Skeletal muscle satellite cell (primary cell): ENCODE data around the gene ERICH3. TPM values are rescaled to one million over a fixed set of nuclear protein-coding genes. Genes with fewer than 3 reads are reported as not detected.
A peak's percentile ranks its signal among the peaks of the same experiment; 100 is the strongest.

Experiments
- H3K27me3 ChIP-seq: 2 replicates; pipeline ENCODE4 v1.7.0; 2013; ENCODE audit warnings: low read length; ENCODE audit not compliant: control insufficient read depth, insufficient read depth
- H3K36me3 ChIP-seq: 2 replicates; pipeline ENCODE4 v1.7.0; 2013; ENCODE audit warnings: mild to moderate bottlenecking, control low read depth, low read length; ENCODE audit not compliant: insufficient read depth
- H3K4me1 ChIP-seq: 2 replicates; pipeline ENCODE4 v1.7.0; 2013; ENCODE audit warnings: low read length; ENCODE audit not compliant: control insufficient read depth, insufficient read depth
- H3K4me2 ChIP-seq: 2 replicates; pipeline ENCODE4 v1.7.0; 2013; ENCODE audit warnings: mild to moderate bottlenecking, low read length
- H3K4me3 ChIP-seq: 2 replicates; pipeline ENCODE4 v1.7.0; 2013; ENCODE audit warnings: low read length
- H3K9ac ChIP-seq: 2 replicates; pipeline ENCODE4 v1.7.0; 2013; ENCODE audit warnings: mild to moderate bottlenecking, low read depth, low read length, moderate library complexity
- H3K9me3 ChIP-seq: replicated peaks from 2 replicates; pipeline ENCODE4 v1.7.0; 2013; ENCODE audit warnings: mild to moderate bottlenecking, control low read depth, low read length
- total RNA-seq: library from RNA; depleted of rRNA; stranded (reverse); fragments of >200 nt; gene quantifications from 2 replicates; pipeline ENCODE4 v1.2.3, GENCODE V29; 2012; rRNA removed

ERICH3 gene, protein sequence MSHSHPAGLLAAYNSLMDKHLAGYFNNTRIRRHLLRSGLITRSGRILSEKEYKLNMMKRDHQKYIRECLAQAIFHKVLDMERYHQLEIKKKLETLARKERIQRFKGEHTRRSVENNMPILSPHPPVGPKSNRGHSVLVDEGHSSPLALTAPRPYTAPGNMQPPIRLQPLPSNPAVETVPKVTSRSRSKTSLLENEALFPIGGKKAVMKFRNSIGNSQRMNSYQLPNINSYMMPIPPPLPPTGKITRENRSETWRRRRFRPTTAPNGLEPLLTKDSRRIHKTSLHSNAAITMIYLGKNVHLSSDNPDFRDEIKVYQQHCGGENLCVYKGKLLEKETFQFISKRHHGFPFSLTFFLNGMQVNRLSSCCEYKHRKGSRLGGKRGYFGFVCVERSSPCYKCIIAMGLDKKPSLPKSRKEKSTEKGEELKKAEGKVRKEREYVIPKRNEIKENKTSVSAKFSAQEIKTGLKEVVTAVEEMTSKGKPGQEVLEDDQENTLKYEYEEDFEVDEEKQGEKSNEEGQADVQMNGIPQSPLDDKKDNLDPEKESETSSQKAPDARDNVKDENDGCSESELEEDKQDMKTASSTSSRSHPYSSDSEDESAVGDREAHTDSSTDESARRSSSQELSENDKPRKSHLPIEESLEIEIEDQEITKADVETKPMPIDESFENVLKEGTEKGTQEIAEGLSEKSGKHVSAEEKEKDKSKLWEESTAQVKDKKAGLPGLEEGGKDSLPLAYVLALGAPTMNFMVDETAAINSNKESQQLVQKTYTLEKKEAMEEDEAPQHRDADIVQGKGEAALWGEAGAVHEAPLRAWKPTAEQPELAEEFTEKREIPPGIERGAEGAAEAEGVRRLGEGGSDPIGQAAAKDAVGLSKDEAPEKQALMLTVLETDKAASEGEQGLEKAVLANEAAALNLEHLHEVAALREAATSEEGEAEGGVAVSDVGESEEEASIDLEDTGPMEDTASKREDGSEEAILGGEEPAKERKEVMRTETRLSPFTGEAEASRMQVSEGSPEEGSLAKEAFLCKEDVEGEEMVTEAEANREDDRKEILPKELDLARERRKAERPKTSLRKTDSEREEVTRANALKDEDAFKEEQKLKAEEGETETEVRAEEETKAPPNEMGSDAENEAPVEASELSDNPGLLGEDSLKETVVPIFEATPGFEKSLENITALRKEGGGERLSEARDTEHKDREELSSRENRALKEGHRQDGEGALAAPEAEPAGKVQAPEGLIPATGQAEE (N-terminal part only)
- not detected in 2 replicates for total RNA-seq

DNA sequence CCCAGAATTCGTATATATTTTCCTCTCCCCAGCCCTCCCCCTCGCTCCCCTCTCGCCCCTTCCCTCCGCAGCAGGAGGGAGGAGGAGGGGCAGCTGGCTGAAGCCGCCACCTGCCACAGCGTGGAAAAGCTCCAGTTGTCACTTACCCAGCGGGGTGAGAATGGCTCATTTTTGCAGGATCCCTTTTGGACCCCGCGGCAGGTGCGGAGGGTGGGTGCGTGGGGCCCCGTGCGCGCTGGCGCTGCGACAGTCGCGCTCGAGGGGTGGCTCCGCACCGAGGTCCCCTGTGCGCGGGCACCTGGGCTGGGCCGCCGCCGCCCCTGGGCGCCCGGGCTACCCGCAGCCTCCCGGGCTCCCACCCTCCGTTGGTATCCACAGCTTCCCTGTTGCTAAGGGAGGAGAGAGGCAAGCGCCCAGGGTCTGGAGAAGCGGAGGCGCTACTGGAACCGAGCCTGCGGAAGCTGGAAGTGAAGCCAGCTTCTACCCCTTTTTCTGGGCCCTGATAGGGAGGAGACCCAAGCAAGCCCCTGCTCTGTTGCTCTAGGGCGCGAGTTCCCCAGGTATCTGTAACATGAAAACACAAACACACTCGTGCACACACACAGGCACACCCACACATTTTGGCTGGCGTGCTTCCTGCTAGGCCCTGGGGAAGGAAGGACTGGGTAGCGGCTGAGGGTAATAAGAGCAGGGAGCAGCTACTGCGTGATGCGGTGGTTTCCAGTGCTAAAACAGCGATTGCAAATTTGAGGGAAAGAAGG is at the start of gene ERICH3:
ERICH3 (minus strand) TSS at position 442 of the 761 bp plus-strand sequence; CDS start at position 169, 273 bp downstream.
- Histone ChIP-seq H3K27me3 (peaks cover 36% of the 10 kb centered on the region), H3K4me3 (peak within 1 kb of the TSS; percentile 47), H3K9ac (no peak within 1 kb of the TSS), H3K9me3 (no peaks in the 10 kb centered on the region), H3K4me1 (no peaks in the 10 kb centered on the region), H3K36me3 (no peaks in the 10 kb centered on the region), H3K4me2 (peak within 1 kb of the TSS; percentile 77)

DNA sequence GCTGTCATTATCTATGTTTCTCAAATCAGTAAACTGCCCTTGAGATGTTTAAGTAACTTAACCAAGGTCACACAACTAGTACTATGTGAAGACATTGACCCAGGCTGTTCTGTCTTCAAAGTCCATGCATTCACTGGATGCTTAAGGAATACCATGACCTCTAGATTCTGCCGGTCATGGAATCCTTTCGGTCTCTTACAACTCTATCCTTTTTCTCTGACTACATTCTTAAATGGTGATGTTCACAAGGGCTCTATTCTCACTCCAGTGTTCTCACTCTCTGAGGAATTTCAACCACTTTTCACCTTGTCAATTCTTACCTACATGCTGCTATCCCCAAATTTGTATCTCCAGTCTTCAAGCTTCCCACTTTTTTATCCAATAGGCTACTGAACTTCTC is 44.0 kb upstream of the ERICH3 start:
- H3K9ac ChIP-seq = no peak overlapping the region
- no peak overlapping the region for H3K4me3 ChIP-seq
- no peaks in the 10 kb centered on the region for H3K4me1 ChIP-seq
- no peak overlapping the region for H3K4me2 ChIP-seq
- H3K36me3 ChIP-seq = peaks cover 35% of the 10 kb centered on the region
- H3K27me3 ChIP-seq = no peaks in the 10 kb centered on the region
- no peaks in the 10 kb centered on the region for H3K9me3 ChIP-seq

DNA sequence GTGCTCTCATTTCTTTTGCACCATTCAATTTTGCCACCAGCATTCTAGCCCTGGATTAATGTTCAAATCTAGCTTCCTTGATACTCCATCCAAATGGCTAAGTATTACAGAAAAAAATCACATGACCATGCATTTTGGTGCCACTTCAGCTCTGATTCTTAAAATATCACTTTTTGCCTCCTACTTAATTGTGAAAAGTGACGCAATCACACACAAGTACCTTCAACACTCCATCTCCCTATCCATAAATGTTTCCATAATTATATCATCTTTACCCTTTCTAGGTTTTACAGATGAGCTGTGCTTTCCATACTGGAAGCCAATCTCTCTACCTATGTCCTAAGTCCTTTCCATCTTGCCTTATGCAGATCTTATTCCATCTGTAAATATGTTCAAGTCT is 43.2 kb upstream of the ERICH3 start:
- no peaks in the 10 kb centered on the region for H3K9me3 ChIP-seq
- no peak overlapping the region for H3K4me3 ChIP-seq
- H3K9ac ChIP-seq = no peak overlapping the region
- H3K4me2 ChIP-seq = no peak overlapping the region
- no peaks in the 10 kb centered on the region for H3K27me3 ChIP-seq
- no peaks in the 10 kb centered on the region for H3K4me1 ChIP-seq
- H3K36me3 ChIP-seq = peaks cover 31% of the 10 kb centered on the region

DNA sequence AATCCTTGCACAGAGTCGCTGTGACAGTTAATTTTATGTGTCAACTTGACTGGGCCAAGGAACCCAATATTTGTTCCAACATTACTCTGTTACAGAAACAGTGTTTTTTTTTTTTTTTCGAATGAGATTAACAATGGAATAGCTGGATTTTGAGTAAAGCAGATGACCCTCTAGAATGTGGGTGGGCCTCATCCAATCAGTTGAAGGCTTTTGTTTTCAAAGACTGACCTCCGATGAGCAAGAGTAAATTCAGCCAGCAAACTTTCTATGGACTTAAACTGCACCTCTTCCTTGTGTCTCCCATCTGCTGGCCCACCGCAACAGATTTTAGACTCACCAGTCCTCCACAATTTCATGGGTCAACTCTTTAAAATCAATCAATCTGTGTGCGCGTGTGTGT is 42.2 kb upstream of the ERICH3 start:
- no peaks in the 10 kb centered on the region for H3K9me3 ChIP-seq
- H3K4me3 ChIP-seq = no peak overlapping the region
- H3K36me3 ChIP-seq = peaks cover 27% of the 10 kb centered on the region
- H3K4me1 ChIP-seq = no peaks in the 10 kb centered on the region
- no peak overlapping the region for H3K9ac ChIP-seq
- H3K27me3 ChIP-seq = no peaks in the 10 kb centered on the region
- H3K4me2 ChIP-seq = no peak overlapping the region

- Histone ChIP-seq H3K4me1 (no peaks in the 10 kb centered on the region), H3K4me2 (no peak overlapping the region), H3K4me3 (no peak overlapping the region), H3K9ac (no peak overlapping the region), H3K36me3 (peaks cover 22% of the 10 kb centered on the region), H3K9me3 (no peaks in the 10 kb centered on the region), H3K27me3 (no peaks in the 10 kb centered on the region)
Measured at GRCh38 chr1:74715236-74715502, 41.6 kb upstream of the ERICH3 start.

DNA sequence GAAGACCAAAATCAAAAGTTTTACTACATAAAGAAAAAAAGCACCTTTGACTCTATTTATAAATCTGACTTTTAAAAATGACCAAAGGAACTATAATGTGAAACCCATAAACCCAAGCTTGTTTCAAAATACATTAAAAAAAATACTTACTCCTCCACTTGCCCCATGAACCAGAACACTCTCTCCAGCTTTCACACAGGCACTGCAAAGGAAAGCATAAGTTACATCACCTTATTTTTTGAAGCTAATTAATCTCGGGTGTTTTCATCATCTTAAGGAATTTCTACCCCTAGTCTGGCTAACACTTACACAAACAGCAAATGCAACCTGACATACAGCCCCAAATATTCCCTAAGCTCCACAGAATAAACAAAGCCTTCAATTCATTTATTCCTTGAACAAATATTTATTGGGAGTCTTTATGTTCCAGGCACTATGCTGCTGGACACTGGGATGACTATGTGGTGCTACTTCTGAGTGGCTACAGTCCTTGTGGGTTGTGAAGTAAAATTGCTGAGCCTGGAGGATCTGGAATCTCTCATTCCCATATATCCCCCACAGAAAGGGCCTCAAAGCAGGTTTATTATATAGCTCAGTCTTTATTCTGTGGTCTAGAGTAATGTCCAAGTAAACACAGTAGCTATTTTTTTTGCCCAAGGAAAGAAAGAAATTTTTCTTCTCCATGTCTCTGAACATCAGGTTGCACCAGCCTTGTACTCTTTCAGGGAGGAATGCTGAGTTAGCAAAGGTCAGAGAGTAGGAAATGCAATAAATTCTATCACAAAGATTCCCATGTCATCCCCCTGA is 41.0 kb upstream of the ERICH3 start:
- H3K4me1 ChIP-seq = no peaks in the 10 kb centered on the region
- no peaks in the 10 kb centered on the region for H3K27me3 ChIP-seq
- no peak overlapping the region for H3K4me3 ChIP-seq
- no peaks in the 10 kb centered on the region for H3K9me3 ChIP-seq
- H3K36me3 ChIP-seq = peaks cover 21% of the 10 kb centered on the region
- H3K4me2 ChIP-seq = no peak overlapping the region
- H3K9ac ChIP-seq = no peak overlapping the region

DNA sequence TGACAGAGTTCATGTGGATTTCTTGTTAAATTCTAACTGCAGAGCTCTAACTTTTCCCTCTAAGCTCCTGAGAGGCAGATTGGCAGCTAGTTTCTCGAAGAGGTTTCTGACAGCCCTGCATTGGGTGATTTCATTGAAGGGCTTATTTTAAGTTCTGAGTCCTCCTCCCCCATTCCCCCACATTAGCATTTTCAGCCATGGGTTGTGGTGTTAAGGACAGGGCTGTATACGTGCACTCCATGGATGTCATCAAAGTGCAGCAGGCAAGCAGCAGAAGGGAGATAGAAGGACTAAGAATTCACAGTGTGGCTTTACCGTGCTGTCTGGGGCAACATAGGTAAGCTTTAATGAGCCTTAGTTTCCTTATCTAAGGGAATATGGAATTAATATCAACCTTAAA is 40.3 kb upstream of the ERICH3 start:
- Histone ChIP-seq H3K4me2 (no peak overlapping the region), H3K36me3 (peaks cover 22% of the 10 kb centered on the region), H3K4me3 (no peak overlapping the region), H3K9me3 (no peaks in the 10 kb centered on the region), H3K27me3 (no peaks in the 10 kb centered on the region), H3K9ac (no peak overlapping the region), H3K4me1 (no peaks in the 10 kb centered on the region)

- Histone ChIP-seq H3K36me3 (peaks cover 20% of the 10 kb centered on the region), H3K4me1 (no peaks in the 10 kb centered on the region), H3K27me3 (no peaks in the 10 kb centered on the region), H3K9ac (no peak overlapping the region), H3K4me3 (no peak overlapping the region), H3K9me3 (no peaks in the 10 kb centered on the region), H3K4me2 (no peak overlapping the region)
Measured at GRCh38 chr1:74712881-74713280, 39.3 kb upstream of the ERICH3 start.

DNA sequence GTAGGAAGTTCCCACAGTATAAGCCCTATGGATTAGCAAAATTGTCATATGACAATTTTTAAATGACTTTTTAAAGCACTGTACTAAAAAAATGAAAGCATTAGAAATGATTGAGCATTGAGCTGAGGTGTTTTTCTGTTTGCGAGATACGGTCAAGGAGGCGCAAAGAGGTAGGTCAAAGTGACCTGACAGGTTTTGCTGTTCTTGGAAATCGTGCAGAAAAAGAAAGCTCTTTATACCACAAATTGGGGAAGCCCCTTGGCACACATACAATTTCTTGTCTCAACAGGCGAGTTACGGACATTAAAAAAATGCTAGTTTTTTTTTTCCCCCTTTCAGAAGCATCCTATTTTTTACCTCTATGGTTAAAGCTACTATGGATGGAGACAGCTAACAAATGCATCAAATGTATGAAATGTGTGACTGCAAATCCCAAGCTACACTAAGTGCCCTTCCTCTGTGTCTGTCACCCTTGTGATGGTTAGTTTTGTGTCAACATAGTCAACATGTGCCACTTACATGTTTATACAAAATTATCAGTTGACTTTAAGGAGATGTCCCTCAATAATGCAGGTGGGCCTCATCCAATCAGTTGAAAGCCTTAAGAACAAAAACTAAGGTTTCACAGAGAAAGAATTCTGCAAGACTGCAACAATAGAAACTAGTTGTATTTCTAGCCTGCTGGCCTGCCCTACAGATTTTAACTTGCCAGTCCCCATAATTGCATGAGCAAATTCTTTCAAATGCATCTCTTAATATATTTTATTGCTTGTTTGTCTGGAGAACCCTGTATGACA is 30.0 kb upstream of the ERICH3 start:
- Histone ChIP-seq H3K36me3 (peaks cover 17% of the 10 kb centered on the region), H3K4me2 (no peak overlapping the region), H3K4me1 (no peaks in the 10 kb centered on the region), H3K9me3 (no peaks in the 10 kb centered on the region), H3K27me3 (no peaks in the 10 kb centered on the region), H3K4me3 (no peak overlapping the region), H3K9ac (no peak overlapping the region)

DNA sequence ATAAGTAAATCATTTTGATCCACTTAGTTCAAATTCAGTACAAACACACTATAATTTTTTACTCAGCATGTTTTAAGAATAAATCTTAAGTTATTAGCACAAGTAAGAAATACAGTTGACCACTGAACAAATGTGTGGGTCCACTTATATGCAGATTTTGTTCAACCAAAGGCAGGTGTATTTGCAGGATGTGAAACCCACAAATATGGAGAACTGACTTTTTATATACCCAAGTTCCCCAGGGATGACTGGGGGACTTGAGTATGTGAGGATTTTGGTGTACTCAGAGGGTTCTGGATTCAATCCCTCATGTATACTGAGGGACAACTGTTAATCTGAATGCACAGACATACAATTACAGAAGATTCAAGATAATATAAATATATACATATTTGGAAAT is 25.7 kb upstream of the ERICH3 start:
- Histone ChIP-seq H3K9ac (no peak overlapping the region), H3K27me3 (no peaks in the 10 kb centered on the region), H3K4me3 (no peak overlapping the region), H3K4me2 (no peak overlapping the region), H3K4me1 (no peaks in the 10 kb centered on the region), H3K9me3 (no peaks in the 10 kb centered on the region), H3K36me3 (peaks cover 7% of the 10 kb centered on the region)
